ENCODE results near the gene ZBTB47. TPM values are rescaled to one million over a fixed set of nuclear protein-coding genes. Genes with fewer than 3 reads are reported as not detected.
A peak's percentile ranks its signal among the peaks of the same experiment; 100 is the strongest.

The ZBTB47 gene
- total and polyA plus RNA-seq, 4 experiments from 2014 or later, result 1.4 to 1.8 TPM; not detected in 2

DNA sequence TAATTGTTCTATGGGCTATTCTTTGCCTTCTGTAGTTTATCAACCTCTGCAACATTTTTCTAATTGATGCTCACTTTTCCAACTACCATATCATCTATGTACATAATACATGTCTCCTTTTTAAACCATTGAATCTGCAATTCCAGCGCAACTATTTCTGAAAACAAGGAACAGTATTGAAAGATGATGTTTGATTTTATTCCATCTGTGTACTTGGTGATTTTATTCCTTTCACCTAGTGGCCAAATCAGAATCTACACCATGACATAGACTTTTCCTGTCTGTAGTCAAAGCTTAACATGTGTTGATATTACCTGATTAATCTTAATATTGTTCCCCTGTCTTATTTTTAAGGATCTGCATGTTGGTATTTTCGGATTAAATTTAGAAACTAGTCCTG is 40.0 kb upstream of the ZBTB47 start:
- ChIA-PET CTCF (ENCODE audit: partially characterized antibody) (interaction anchor here (0.9 to 2.3 kb wide), 12 partner anchors 11 to 39 kb away, joined by 3 to 20 read pairs (median 5); partner anchors contain the start of genes SEC22C and SS18L2), POLR2A (ENCODE audit: partially characterized antibody) (interaction anchor here (1.0 to 2.8 kb wide), 4 partner anchors 10 to 32 kb away, joined by 4 to 12 read pairs (median 6); partner anchors contain the start of genes NKTR, SEC22C and SS18L2)
- Histone ChIP-seq H3K36me3 (ENCODE audit: insufficient read depth, low read length) (peaks cover 2% of the 10 kb centered on the region), H3K27ac (ENCODE audit: low read depth, low read length) (no peak overlapping the region), H3K4me3 (ENCODE audit: low read length in 2 of 2) (no peak overlapping the region), H3K4me1 (ENCODE audit: insufficient read depth, low read length) (peaks cover 54% of the 10 kb centered on the region), H3K9me3 (ENCODE audit: control insufficient read depth in 1 of 2, low read length in 2 of 2) (no peaks in the 10 kb centered on the region), H3K27me3 (ENCODE audit: insufficient read depth, low read length) (no peaks in the 10 kb centered on the region)
- peaks cover 39 to 73% (median 54%) of the 10 kb centered on the region in 4 donors for H3K4me1 Mint-ChIP-seq
- intact Hi-C loops (cut with micrococcal nuclease), result loop anchor here (5.0 kb wide), 1 partner anchor 36 kb away; no protein-coding TSS in a partner anchor
- peak overlapping the region in 6 of 7 donors; percentile 0 to 93 (median 46) for H3K27ac Mint-ChIP-seq
- H3K9me3 Mint-ChIP-seq, result no peaks in the 10 kb centered on the region
- peak overlapping the region in 4 of 8 donors; percentile 0 to 14 (median 2) for H3K4me3 Mint-ChIP-seq
- no peak for DNase-seq
- peaks cover 19 to 41% of the 10 kb centered on the region in 2 donors for H3K36me3 Mint-ChIP-seq
- H3K27me3 Mint-ChIP-seq, result no peaks in the 10 kb centered on the region

DNA sequence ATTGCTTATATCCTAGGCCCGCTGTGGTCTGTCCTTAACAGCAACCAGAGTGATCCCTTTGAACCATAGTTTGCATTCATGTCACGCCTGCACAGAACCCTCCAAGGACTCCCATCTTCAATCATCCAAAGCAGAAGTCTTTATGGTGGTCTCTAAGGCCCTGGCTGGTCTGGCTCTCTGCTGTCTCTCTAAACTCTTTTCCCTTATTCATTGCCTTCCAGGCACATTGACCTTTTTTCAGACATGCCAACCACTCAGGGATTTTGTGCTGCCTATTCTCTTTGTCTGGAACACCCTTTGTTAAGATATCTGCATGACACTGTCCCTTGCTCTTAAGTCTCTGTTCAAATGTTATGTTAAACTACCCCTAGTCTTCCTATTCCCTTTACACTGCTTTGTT is 21.9 kb upstream of the ZBTB47 start:
- no peaks in the 10 kb centered on the region for H3K9me3 ChIP-seq (ENCODE audit: control insufficient read depth in 1 of 2, low read length in 2 of 2)
- Mint-ChIP-seq H3K4me1 (peaks cover 0 to 16% (median 3%) of the 10 kb centered on the region in 4 donors), H3K27me3 (no peaks in the 10 kb centered on the region), H3K9me3 (no peaks in the 10 kb centered on the region), H3K4me3 (no peak overlapping the region), H3K27ac (peak overlapping the region in 6 of 7 donors; percentile 9 to 81 (median 58)), H3K36me3 (peaks cover 33 to 67% of the 10 kb centered on the region in 2 donors)
- intact Hi-C loops (cut with micrococcal nuclease), result no loop called here
- H3K4me1 ChIP-seq (ENCODE audit: insufficient read depth, low read length), result no peaks in the 10 kb centered on the region
- CTCF ChIA-PET (ENCODE audit: partially characterized antibody), result no interaction called here
- H3K27me3 ChIP-seq (ENCODE audit: insufficient read depth, low read length), result no peaks in the 10 kb centered on the region
- no peak overlapping the region for H3K4me3 ChIP-seq (ENCODE audit: low read length in 2 of 2)
- H3K27ac ChIP-seq (ENCODE audit: low read depth, low read length), result no peak overlapping the region
- no peak for DNase-seq
- H3K36me3 ChIP-seq (ENCODE audit: insufficient read depth, low read length), result peaks cover 55% of the 10 kb centered on the region
- POLR2A ChIA-PET (ENCODE audit: partially characterized antibody), result no interaction called here

DNA sequence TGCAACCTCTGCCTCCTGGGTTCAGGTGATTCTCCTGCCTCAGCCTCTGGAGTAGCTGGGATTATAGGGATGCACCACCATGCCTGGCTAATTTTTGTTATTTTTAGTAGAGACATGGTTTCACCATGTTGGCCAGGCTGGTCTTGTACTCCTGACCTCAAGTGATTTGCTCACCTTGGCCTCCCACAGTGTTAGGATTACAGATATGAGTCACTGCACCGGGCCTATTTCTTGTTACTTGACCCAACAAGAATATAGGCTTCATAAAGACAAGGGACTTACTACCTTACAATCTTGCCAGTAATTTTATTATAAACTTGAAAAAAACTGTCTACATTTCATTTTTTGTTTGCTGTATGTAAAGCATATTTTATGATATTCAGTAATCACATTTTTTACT is 21.4 kb upstream of the ZBTB47 start:
- Histone ChIP-seq H3K9me3 (ENCODE audit: control insufficient read depth in 1 of 2, low read length in 2 of 2) (no peaks in the 10 kb centered on the region), H3K27me3 (ENCODE audit: insufficient read depth, low read length) (no peaks in the 10 kb centered on the region), H3K4me1 (ENCODE audit: insufficient read depth, low read length) (peaks cover 3% of the 10 kb centered on the region), H3K27ac (ENCODE audit: low read depth, low read length) (no peak overlapping the region), H3K36me3 (ENCODE audit: insufficient read depth, low read length) (peaks cover 60% of the 10 kb centered on the region), H3K4me3 (ENCODE audit: low read length in 2 of 2) (no peak overlapping the region)
- DNase-seq, result no peak
- Mint-ChIP-seq H3K27ac (no peak overlapping the region), H3K4me3 (no peak overlapping the region), H3K9me3 (no peaks in the 10 kb centered on the region), H3K4me1 (peaks cover 0 to 16% (median 3%) of the 10 kb centered on the region in 4 donors), H3K27me3 (no peaks in the 10 kb centered on the region), H3K36me3 (peaks cover 32 to 65% of the 10 kb centered on the region in 2 donors)
- intact Hi-C loops (cut with micrococcal nuclease), result no loop called here
- POLR2A ChIA-PET (ENCODE audit: partially characterized antibody), result no interaction called here
- CTCF ChIA-PET (ENCODE audit: partially characterized antibody), result no interaction called here

DNA sequence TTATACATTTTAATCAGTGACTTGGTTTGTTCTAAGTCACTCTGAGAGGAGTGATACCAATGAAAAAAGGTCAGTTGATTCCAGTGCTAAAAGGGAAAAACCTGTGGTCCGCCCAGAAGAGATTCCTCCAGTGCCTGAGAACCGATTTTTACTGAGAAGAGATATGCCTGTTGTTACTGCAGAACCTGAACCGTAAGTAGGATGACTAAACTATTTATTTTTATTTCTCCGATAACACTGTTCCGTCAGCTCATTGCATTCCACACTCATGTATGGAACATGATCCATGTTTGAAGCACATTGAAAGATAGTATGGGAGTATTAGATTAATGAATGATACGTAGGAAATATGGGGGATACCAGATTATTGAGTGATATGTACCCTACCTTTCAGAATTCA is 20.0 kb upstream of the ZBTB47 start:
- Mint-ChIP-seq H3K4me1 (peaks cover 0 to 16% (median 3%) of the 10 kb centered on the region in 4 donors), H3K9me3 (no peaks in the 10 kb centered on the region), H3K27me3 (no peaks in the 10 kb centered on the region), H3K4me3 (no peak overlapping the region), H3K36me3 (peaks cover 29 to 55% of the 10 kb centered on the region in 2 donors), H3K27ac (peak overlapping the region in 5 of 7 donors; percentile 2 to 46 (median 22))
- intact Hi-C loops (cut with micrococcal nuclease), result no loop called here
- ChIA-PET POLR2A (ENCODE audit: partially characterized antibody) (no interaction called here), CTCF (ENCODE audit: partially characterized antibody) (interaction anchor here (0.6 kb wide), 1 partner anchor 9 kb away, joined by 3 read pairs; no protein-coding TSS in a partner anchor)
- Histone ChIP-seq H3K4me1 (ENCODE audit: insufficient read depth, low read length) (peaks cover 16% of the 10 kb centered on the region), H3K27ac (ENCODE audit: low read depth, low read length) (no peak overlapping the region), H3K4me3 (ENCODE audit: low read length in 2 of 2) (no peak overlapping the region), H3K27me3 (ENCODE audit: insufficient read depth, low read length) (no peaks in the 10 kb centered on the region), H3K36me3 (ENCODE audit: insufficient read depth, low read length) (peaks cover 68% of the 10 kb centered on the region), H3K9me3 (ENCODE audit: control insufficient read depth in 1 of 2, low read length in 2 of 2) (no peaks in the 10 kb centered on the region)
- no peak for DNase-seq

DNA sequence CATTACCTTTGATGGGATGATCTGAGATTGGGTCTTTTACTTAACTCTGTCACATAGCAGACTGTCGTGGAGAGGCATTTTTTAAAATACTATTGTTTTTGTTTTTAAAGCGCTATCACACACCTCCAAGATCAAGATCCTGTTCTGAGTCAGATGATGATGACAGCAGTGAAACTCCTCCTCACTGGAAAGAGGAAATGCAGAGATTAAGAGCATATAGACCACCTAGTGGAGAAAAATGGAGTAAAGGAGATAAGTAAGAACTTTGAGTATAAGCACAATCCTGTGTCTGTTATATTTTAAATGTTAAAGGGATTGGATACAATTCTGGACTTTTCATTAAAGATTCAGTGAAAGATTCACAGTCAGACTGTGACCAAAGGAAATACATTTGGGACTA is 18.4 kb upstream of the ZBTB47 start:
- Mint-ChIP-seq H3K4me1 (peaks cover 0 to 12% (median 3%) of the 10 kb centered on the region in 4 donors), H3K4me3 (peak overlapping the region in 1 of 8 donors; percentile 30), H3K9me3 (no peaks in the 10 kb centered on the region), H3K27me3 (no peaks in the 10 kb centered on the region), H3K27ac (peak overlapping the region in 6 of 7 donors; percentile 51 to 87 (median 67)), H3K36me3 (peaks cover 29 to 51% of the 10 kb centered on the region in 2 donors)
- CTCF ChIA-PET (ENCODE audit: partially characterized antibody), result no interaction called here
- Histone ChIP-seq H3K9me3 (ENCODE audit: control insufficient read depth in 1 of 2, low read length in 2 of 2) (no peaks in the 10 kb centered on the region), H3K4me3 (ENCODE audit: low read length in 2 of 2) (no peak overlapping the region), H3K36me3 (ENCODE audit: insufficient read depth, low read length) (peaks cover 68% of the 10 kb centered on the region), H3K4me1 (ENCODE audit: insufficient read depth, low read length) (peaks cover 30% of the 10 kb centered on the region), H3K27me3 (ENCODE audit: insufficient read depth, low read length) (no peaks in the 10 kb centered on the region), H3K27ac (ENCODE audit: low read depth, low read length) (no peak overlapping the region)
- no peak for DNase-seq
- POLR2A ChIA-PET (ENCODE audit: partially characterized antibody), result no interaction called here
- intact Hi-C loops (cut with micrococcal nuclease), result no loop called here

DNA sequence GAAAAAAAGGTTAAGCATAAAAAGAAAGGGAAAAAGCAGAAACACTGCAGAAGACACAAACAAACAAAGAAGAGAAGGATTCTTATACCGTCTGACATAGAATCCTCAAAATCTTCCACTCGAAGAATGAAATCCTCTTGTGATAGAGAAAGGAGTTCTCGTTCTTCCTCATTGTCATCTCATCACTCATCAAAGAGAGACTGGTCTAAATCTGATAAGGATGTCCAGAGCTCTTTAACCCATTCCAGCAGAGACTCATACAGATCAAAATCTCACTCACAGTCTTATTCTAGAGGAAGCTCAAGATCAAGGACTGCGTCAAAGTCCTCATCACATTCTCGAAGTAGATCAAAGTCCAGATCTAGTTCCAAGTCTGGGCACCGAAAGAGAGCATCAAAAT is 16.5 kb upstream of the ZBTB47 start:
- Mint-ChIP-seq H3K4me1 (peaks cover 9 to 23% (median 12%) of the 10 kb centered on the region in 4 donors), H3K9me3 (no peaks in the 10 kb centered on the region), H3K27ac (no peak overlapping the region), H3K27me3 (no peaks in the 10 kb centered on the region), H3K4me3 (no peak overlapping the region), H3K36me3 (peaks cover 30 to 45% of the 10 kb centered on the region in 2 donors)
- H3K4me3 ChIP-seq (ENCODE audit: low read length in 2 of 2), result no peak overlapping the region
- intact Hi-C loops (cut with micrococcal nuclease), result no loop called here
- ChIA-PET POLR2A (ENCODE audit: partially characterized antibody) (interaction anchor here (0.6 to 4.0 kb wide), 4 partner anchors 29 to 1434 kb away, joined by 3 to 29 read pairs (median 4); partner anchors contain the start of genes NKTR and SEC22C), CTCF (ENCODE audit: partially characterized antibody) (interaction anchor here (1.0 to 2.5 kb wide), 7 partner anchors 13 to 109 kb away, joined by 3 to 9 read pairs (median 4); partner anchors contain the start of gene NKTR)
- peaks cover 58% of the 10 kb centered on the region for H3K36me3 ChIP-seq (ENCODE audit: insufficient read depth, low read length)
- peaks cover 43% of the 10 kb centered on the region for H3K4me1 ChIP-seq (ENCODE audit: insufficient read depth, low read length)
- DNase-seq, result no peak
- H3K27me3 ChIP-seq (ENCODE audit: insufficient read depth, low read length), result no peaks in the 10 kb centered on the region
- no peaks in the 10 kb centered on the region for H3K9me3 ChIP-seq (ENCODE audit: control insufficient read depth in 1 of 2, low read length in 2 of 2)
- peak overlapping the region; percentile 70 for H3K27ac ChIP-seq (ENCODE audit: low read depth, low read length)

DNA sequence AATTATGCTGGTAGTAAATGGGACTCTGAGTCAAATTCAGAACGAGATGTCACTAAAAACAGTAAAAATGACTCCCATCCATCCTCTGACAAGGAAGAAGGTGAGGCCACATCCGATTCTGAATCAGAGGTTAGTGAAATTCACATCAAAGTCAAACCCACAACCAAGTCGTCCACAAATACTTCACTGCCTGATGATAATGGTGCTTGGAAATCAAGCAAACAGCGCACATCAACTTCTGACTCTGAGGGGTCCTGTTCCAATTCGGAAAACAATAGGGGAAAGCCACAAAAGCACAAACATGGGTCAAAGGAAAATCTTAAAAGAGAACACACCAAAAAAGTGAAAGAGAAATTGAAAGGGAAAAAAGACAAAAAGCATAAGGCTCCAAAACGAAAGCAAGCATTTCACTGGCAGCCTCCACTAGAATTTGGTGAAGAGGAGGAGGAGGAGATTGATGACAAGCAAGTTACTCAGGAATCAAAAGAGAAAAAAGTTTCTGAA is 15.1 kb upstream of the ZBTB47 start:
- no peaks in the 10 kb centered on the region for H3K9me3 Mint-ChIP-seq

More for the DNA sequence above, 15.1 kb upstream of the ZBTB47 start:
- Histone ChIP-seq H3K27ac (ENCODE audit: low read depth, low read length) (peak overlapping the region; percentile 70), H3K36me3 (ENCODE audit: insufficient read depth, low read length) (peaks cover 59% of the 10 kb centered on the region), H3K27me3 (ENCODE audit: insufficient read depth, low read length) (no peaks in the 10 kb centered on the region), H3K4me3 (ENCODE audit: low read length in 2 of 2) (peak overlapping the region in 1 of 2 donors; percentile 21), H3K4me1 (ENCODE audit: insufficient read depth, low read length) (peaks cover 43% of the 10 kb centered on the region), H3K9me3 (ENCODE audit: control insufficient read depth in 1 of 2, low read length in 2 of 2) (no peaks in the 10 kb centered on the region)
- no peak overlapping the region for H3K4me3 Mint-ChIP-seq
- DNase-seq, result peak; percentile 65 to 78 (median 71)
- no peak overlapping the region for H3K27ac Mint-ChIP-seq
- ChIA-PET CTCF (ENCODE audit: partially characterized antibody) (interaction anchor here (2.5 kb wide), 1 partner anchor 92 kb away, joined by 9 read pairs; no protein-coding TSS in a partner anchor), POLR2A (ENCODE audit: partially characterized antibody) (interaction anchor here (1.0 to 4.0 kb wide), 2 partner anchors 30 to 37 kb away, joined by 3 to 29 read pairs; partner anchors contain the start of gene NKTR)
- intact Hi-C loops (cut with micrococcal nuclease), result loop anchor here (1.0 kb wide), 2 partner anchors 38 to 56 kb away; partner anchors contain the start of gene NKTR
- H3K4me1 Mint-ChIP-seq, result peaks cover 11 to 23% (median 13%) of the 10 kb centered on the region in 4 donors
- no peaks in the 10 kb centered on the region for H3K27me3 Mint-ChIP-seq
- H3K36me3 Mint-ChIP-seq, result peaks cover 36 to 46% of the 10 kb centered on the region in 2 donors
